Stimulated activated memory B cell treated with anti-CD40 and anti-IgM and Interleukin-4, amounts not matched to agents 10 μg/mL and 1 μg/mL and 100 μg/mL, for 72 hours (primary cell): ENCODE results near the gene MTFR2.

Experiments used
- ATAC-seq: fragments of 150-1000 bp; cut with Tn5 transposase; 2 replicates; pipeline ENCODE4 v1.10.0; 2021
- H3K27ac Mint-ChIP-seq: one replicate; pipeline ENCODE4 v1.8.0; 2022; ENCODE audit warnings: mild to moderate bottlenecking, mixed read lengths
- H3K27me3 Mint-ChIP-seq: one replicate; pipeline ENCODE4 v1.8.0; 2022; ENCODE audit warnings: mixed read lengths
- H3K36me3 Mint-ChIP-seq: one replicate; pipeline ENCODE4 v1.8.0; 2022; ENCODE audit warnings: mixed read lengths
- H3K4me1 Mint-ChIP-seq: one replicate; pipeline ENCODE4 v1.8.0; 2022; ENCODE audit warnings: mixed read lengths
- H3K4me3 Mint-ChIP-seq: one replicate; pipeline ENCODE4 v1.8.0; 2022; ENCODE audit warnings: mild to moderate bottlenecking, moderate library complexity, mixed read lengths
- H3K9me3 Mint-ChIP-seq: one replicate; pipeline ENCODE4 v1.8.0; 2022; ENCODE audit warnings: mixed read lengths

The MTFR2 gene

GRCh38 chr6:136216503-136217401 is 33.4 kb downstream of the MTFR2 start:
- no peaks in the 10 kb centered on the region for H3K27me3 Mint-ChIP-seq
- no peak overlapping the region for H3K27ac Mint-ChIP-seq
- no peaks in the 10 kb centered on the region for H3K4me1 Mint-ChIP-seq
- no peak overlapping the region for H3K4me3 Mint-ChIP-seq
- ATAC-seq: no peak
- no peaks in the 10 kb centered on the region for H3K36me3 Mint-ChIP-seq
- peaks cover 2% of the 10 kb centered on the region for H3K9me3 Mint-ChIP-seq

GRCh38 chr6:136213853-136214252 is 36.3 kb downstream of the MTFR2 start:
- no peaks in the 10 kb centered on the region for H3K4me1 Mint-ChIP-seq
- H3K27me3 Mint-ChIP-seq: no peaks in the 10 kb centered on the region
- H3K27ac Mint-ChIP-seq: no peak overlapping the region
- no peaks in the 10 kb centered on the region for H3K36me3 Mint-ChIP-seq
- no peaks in the 10 kb centered on the region for H3K9me3 Mint-ChIP-seq
- ATAC-seq: no peak
- H3K4me3 Mint-ChIP-seq: no peak overlapping the region

DNA sequence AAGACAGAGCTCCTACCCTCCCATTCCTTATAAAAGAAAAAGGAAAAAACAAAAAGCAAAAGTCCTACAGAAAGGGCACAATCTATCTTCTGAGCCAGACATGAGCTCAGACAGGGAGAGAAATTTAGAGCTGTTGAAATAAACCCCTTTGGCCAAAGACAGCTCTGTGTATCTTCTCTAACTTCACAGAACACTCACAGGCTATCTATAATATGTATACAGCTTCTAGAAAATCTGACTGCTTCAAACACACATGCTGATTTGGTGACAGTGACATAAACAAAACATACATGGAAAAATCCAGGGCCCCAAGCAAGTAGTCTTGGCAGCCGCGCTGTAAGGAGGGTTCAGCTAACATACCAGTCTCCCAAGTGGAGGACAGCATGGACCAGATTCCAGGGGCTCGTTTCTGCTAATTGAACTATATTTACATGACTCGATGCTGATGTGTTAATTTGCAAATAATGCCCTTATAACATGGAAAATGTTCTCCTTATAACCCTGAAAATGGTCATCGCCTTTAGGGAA is 37.0 kb downstream of the MTFR2 start:
- H3K9me3 Mint-ChIP-seq: no peaks in the 10 kb centered on the region

GRCh38 chr6:136212608-136213007 is 37.5 kb downstream of the MTFR2 start:
- no peaks in the 10 kb centered on the region for H3K4me1 Mint-ChIP-seq
- no peaks in the 10 kb centered on the region for H3K27me3 Mint-ChIP-seq
- H3K27ac Mint-ChIP-seq: no peak overlapping the region
- H3K36me3 Mint-ChIP-seq: no peaks in the 10 kb centered on the region
- no peak for ATAC-seq
- no peaks in the 10 kb centered on the region for H3K9me3 Mint-ChIP-seq
- H3K4me3 Mint-ChIP-seq: no peak overlapping the region

More for the DNA sequence above, 37.0 kb downstream of the MTFR2 start:
- Mint-ChIP-seq H3K27me3 (no peaks in the 10 kb centered on the region), H3K4me3 (no peak overlapping the region), H3K36me3 (no peaks in the 10 kb centered on the region), H3K27ac (no peak overlapping the region), H3K4me1 (no peaks in the 10 kb centered on the region)
- ATAC-seq: no peak

DNA sequence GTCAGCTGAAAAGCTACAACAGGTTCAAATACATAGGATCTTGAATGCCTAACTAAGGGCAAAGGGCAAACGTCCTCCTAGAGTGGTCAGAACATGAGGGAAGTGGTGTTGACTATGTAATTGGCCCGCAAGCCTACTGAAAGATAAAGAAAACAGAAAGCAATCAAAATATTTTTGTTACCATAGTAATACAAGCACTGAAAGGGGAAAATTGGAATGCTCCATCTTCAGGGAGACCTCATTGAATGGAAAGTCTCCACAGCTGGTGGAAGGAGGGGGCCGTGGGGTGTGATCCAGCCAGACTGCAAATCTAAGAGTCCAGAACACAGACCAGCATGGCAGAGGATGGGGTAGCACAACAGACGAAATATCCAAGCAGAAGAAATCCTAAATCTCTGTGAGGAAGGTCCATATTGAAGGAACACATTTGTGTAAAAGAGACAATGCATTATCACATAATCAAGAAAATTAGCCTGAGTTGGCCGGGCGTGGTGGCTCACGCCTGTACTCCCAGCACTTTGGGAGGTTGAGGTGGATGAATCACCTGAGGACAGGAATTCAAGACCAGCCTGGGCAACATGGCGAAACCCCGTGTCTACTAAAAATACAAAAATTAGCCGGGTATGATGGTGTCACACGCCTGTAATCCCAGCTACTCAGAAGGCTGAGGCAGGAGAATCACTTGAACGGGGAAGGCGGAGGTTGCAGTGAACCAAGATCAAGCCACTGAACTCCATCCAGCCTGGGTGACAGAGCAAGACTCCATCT is 39.5 kb downstream of the MTFR2 start:
- Mint-ChIP-seq H3K9me3 (no peaks in the 10 kb centered on the region), H3K36me3 (no peaks in the 10 kb centered on the region), H3K27ac (no peak overlapping the region), H3K4me1 (no peaks in the 10 kb centered on the region), H3K4me3 (no peak overlapping the region), H3K27me3 (no peaks in the 10 kb centered on the region)
- no peak for ATAC-seq

GRCh38 chr6:136209496-136209895 is 40.6 kb downstream of the MTFR2 start:
- Mint-ChIP-seq H3K27ac (no peak overlapping the region), H3K36me3 (no peaks in the 10 kb centered on the region), H3K4me3 (no peak overlapping the region), H3K9me3 (no peaks in the 10 kb centered on the region), H3K4me1 (no peaks in the 10 kb centered on the region), H3K27me3 (no peaks in the 10 kb centered on the region)
- no peak for ATAC-seq

- Mint-ChIP-seq H3K4me1 (no peaks in the 10 kb centered on the region), H3K27me3 (no peaks in the 10 kb centered on the region), H3K27ac (no peak overlapping the region), H3K36me3 (no peaks in the 10 kb centered on the region), H3K4me3 (no peak overlapping the region), H3K9me3 (no peaks in the 10 kb centered on the region)
- ATAC-seq: no peak
Measured at GRCh38 chr6:136208783-136209182, 41.3 kb downstream of the MTFR2 start.

- no peak overlapping the region for H3K27ac Mint-ChIP-seq
- H3K4me3 Mint-ChIP-seq: no peak overlapping the region
- H3K36me3 Mint-ChIP-seq: no peaks in the 10 kb centered on the region
- no peaks in the 10 kb centered on the region for H3K4me1 Mint-ChIP-seq
- no peaks in the 10 kb centered on the region for H3K9me3 Mint-ChIP-seq
- H3K27me3 Mint-ChIP-seq: no peaks in the 10 kb centered on the region
- ATAC-seq: no peak
Measured at GRCh38 chr6:136201732-136202131, 48.4 kb downstream of the MTFR2 start.

GRCh38 chr6:136192902-136193301 is 57.2 kb downstream of the MTFR2 start:
- Mint-ChIP-seq H3K4me1 (no peaks in the 10 kb centered on the region), H3K27me3 (no peaks in the 10 kb centered on the region), H3K4me3 (no peak overlapping the region), H3K36me3 (peaks cover 17% of the 10 kb centered on the region), H3K27ac (no peak overlapping the region), H3K9me3 (no peaks in the 10 kb centered on the region)
- ATAC-seq: no peak

GRCh38 chr6:136191606-136192312 is 58.4 kb downstream of the MTFR2 start:
- no peaks in the 10 kb centered on the region for H3K9me3 Mint-ChIP-seq
- H3K4me1 Mint-ChIP-seq: no peaks in the 10 kb centered on the region
- H3K36me3 Mint-ChIP-seq: peaks cover 23% of the 10 kb centered on the region
- no peak for ATAC-seq
- H3K27me3 Mint-ChIP-seq: no peaks in the 10 kb centered on the region
- H3K27ac Mint-ChIP-seq: no peak overlapping the region
- H3K4me3 Mint-ChIP-seq: no peak overlapping the region

- Mint-ChIP-seq H3K27me3 (no peaks in the 10 kb centered on the region), H3K4me3 (no peak overlapping the region), H3K4me1 (peaks cover 9% of the 10 kb centered on the region), H3K9me3 (no peaks in the 10 kb centered on the region), H3K36me3 (peaks cover 23% of the 10 kb centered on the region), H3K27ac (no peak overlapping the region)
- no peak for ATAC-seq
Measured at GRCh38 chr6:136189104-136189503, 61.0 kb downstream of the MTFR2 start.

DNA sequence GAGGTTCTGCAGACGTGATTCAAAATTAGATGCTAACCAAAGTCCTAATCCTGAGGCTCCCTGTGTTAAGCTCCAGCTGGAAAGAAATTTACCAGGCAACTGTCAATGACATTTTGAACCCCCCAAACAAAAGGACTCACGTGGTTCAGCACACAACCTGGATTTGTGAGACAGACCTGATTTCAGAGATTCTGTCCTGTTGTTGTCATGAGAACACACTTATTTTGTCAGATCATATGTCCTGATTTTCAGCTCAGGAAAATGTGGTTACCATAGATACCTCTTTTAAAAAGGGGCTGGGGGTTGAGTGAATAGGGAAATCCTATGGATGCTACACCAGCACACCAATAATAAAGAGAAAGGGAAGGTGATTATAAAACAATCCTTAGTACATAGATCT is 61.6 kb downstream of the MTFR2 start:
- Mint-ChIP-seq H3K9me3 (no peaks in the 10 kb centered on the region), H3K4me1 (peaks cover 14% of the 10 kb centered on the region), H3K4me3 (no peak overlapping the region), H3K27ac (no peak overlapping the region), H3K27me3 (no peaks in the 10 kb centered on the region), H3K36me3 (peaks cover 23% of the 10 kb centered on the region)
- no peak for ATAC-seq

GRCh38 chr6:136186363-136186762 is 63.7 kb downstream of the MTFR2 start:
- Mint-ChIP-seq H3K27me3 (no peaks in the 10 kb centered on the region), H3K4me1 (peaks cover 14% of the 10 kb centered on the region), H3K9me3 (no peaks in the 10 kb centered on the region), H3K27ac (no peak overlapping the region), H3K36me3 (peaks cover 16% of the 10 kb centered on the region), H3K4me3 (no peak overlapping the region)
- ATAC-seq: no peak

DNA sequence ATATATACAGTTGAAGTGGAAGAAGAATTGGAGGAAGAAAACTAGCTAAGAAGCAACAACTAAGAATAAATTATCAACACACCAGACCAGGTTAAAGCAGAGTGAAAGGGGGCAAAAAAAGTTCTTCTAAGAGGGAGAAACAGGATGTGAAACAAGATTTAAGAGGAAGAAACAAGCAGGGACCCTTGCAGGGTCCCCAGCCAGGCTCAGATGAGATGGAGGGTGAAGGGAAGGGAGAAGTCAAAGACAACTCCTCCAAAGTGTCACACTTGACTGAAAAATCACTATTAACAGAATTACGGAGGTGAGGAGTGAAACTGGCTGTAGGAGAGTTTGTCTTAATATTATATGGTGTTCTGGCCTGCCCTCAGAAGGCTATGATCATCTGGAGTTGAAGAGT is 65.4 kb downstream of the MTFR2 start:
- H3K4me1 Mint-ChIP-seq: peaks cover 14% of the 10 kb centered on the region
- H3K4me3 Mint-ChIP-seq: no peak overlapping the region
- H3K27ac Mint-ChIP-seq: no peak overlapping the region
- H3K36me3 Mint-ChIP-seq: peaks cover 12% of the 10 kb centered on the region
- peak; percentile 29 for ATAC-seq
- no peaks in the 10 kb centered on the region for H3K9me3 Mint-ChIP-seq
- no peaks in the 10 kb centered on the region for H3K27me3 Mint-ChIP-seq

DNA sequence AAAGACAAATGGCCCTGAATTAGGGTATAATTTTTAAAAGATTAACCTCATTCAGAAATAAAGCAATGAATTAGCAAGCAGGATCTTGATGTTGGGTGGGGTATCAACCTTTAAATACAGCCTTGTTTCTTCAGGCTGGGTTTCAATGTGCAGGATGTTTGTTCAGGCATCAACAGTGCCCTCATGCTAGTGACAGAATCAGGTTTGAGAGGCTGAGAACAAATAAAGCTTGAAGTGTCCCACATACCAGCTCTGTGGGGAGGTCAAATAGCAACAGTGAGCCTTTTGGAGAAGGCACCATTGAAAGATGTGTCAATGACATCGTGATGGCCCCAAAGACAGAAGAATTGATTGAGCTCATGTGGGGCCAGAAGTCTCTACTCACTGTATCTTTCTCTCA is 68.2 kb downstream of the MTFR2 start:
- Mint-ChIP-seq H3K4me1 (peaks cover 14% of the 10 kb centered on the region), H3K27me3 (no peaks in the 10 kb centered on the region), H3K9me3 (no peaks in the 10 kb centered on the region), H3K27ac (no peak overlapping the region), H3K36me3 (peaks cover 15% of the 10 kb centered on the region), H3K4me3 (no peak overlapping the region)
- ATAC-seq: no peak
